Spleen (tissue), 13 donors: ENCODE results near the gene TAOK1. TPM values are rescaled to one million over a fixed set of nuclear protein-coding genes. Genes with fewer than 3 reads are reported as not detected.
A peak's percentile ranks its signal among the peaks of the same experiment; 100 is the strongest.

Experiments
- DNase-seq: peaks from one replicate; pipeline ENCODE4 v3.0.0-alpha.2; 2020
- H3K27ac ChIP-seq, 8 donors: fragments of 200-600 bp; sonication (generic) in 7 of 8; 1 replicate in 4 of 8; 2 replicates in 4 of 8; pipeline versions ENCODE4 v1.5.0 to v1.8.0; 2016 to 2021; ENCODE audit warnings: inconsistent platforms in 4 of 8, mild to moderate bottlenecking in 4 of 8, moderate library complexity in 1 of 8
- H3K27me3 ChIP-seq, 7 donors: fragments of 200-600 bp; sonication (generic) in 6 of 7; replicated peaks in 1 of 7; 1 replicate in 4 of 7; 2 replicates in 3 of 7; pipeline versions ENCODE4 v1.5.0 to v1.8.0; 2016 to 2021; ENCODE audit warnings: inconsistent platforms in 3 of 7, mild to moderate bottlenecking in 1 of 7
- H3K36me3 ChIP-seq, 6 donors: fragments of 200-600 bp; sonication (generic) in 5 of 6; 1 replicate in 4 of 6; 2 replicates in 2 of 6; pipeline versions ENCODE4 v1.5.0 to v1.8.0; 2016 to 2021; ENCODE audit warnings: inconsistent platforms in 2 of 6
- H3K4me1 ChIP-seq, 6 donors: fragments of 200-600 bp; sonication (generic) in 5 of 6; 1 replicate in 3 of 6; 2 replicates in 3 of 6; pipeline versions ENCODE4 v1.5.0 to v1.8.0; 2016 to 2021; ENCODE audit warnings: inconsistent platforms in 3 of 6
- H3K4me3 ChIP-seq, 8 donors: fragments of 200-600 bp; sonication (generic) in 7 of 8; 1 replicate in 4 of 8; 2 replicates in 4 of 8; pipeline versions ENCODE4 v1.5.0 to v1.8.0; 2016 to 2021; ENCODE audit warnings: inconsistent platforms in 4 of 8, mild to moderate bottlenecking in 4 of 8, moderate library complexity in 2 of 8
- H3K9me3 ChIP-seq, 8 donors: fragments of 200-600 bp; sonication (generic) in 7 of 8; 1 replicate in 4 of 8; 2 replicates in 4 of 8; pipeline versions ENCODE4 v1.5.0 to v1.8.0; 2016 to 2021; ENCODE audit warnings: inconsistent platforms in 4 of 8
- CTCF ChIP-seq, 11 experiments: fragments of 200-600 bp in 7 of 11; fragments of 450-650 bp in 4 of 11; sonication (generic) in 4 of 11; IDR thresholded peaks in 8 of 11; conservative IDR thresholded peaks in 3 of 11; 1 replicate in 7 of 11; 2 replicates in 4 of 11; pipeline versions ENCODE4 v1.4.0 to v1.8.0; 2016 to 2021; ENCODE audit warnings: antibody characterized with exemption in 11 of 11, inconsistent platforms in 4 of 11, mild to moderate bottlenecking in 1 of 11
- POLR2A ChIP-seq, 3 donors: fragments of 450-650 bp; IDR thresholded peaks; one replicate each; pipeline ENCODE4 v1.5.1; 2017; ENCODE audit warnings: antibody characterized with exemption in 3 of 3, mild to moderate bottlenecking in 1 of 3
- POLR2AphosphoS5 ChIP-seq, 3 donors: sonication (generic); formaldehyde crosslinking; IDR thresholded peaks; one replicate each; pipeline ENCODE4 v1.5.1; 2017; ENCODE audit warnings: antibody characterized with exemption in 3 of 3
- WGBS, 5 donors: extraction: QIAGEN DNeasy Blood & Tissue Kit in 3 of 5; methylation state at CpG; one replicate each; pipeline versions ENCODE4 v1.1.5 to v1.1.7; 2013 to 2018; 5-methylcytosine and 5-hydroxymethylcytosine counted together
- intact Hi-C: fragments of 100-400 bp; cut with DNase I; formaldehyde crosslinking; loops from one replicate; pipeline ENCODE4 v1.15.0; 2023; ENCODE audit warnings: low total_unique reads
- long read RNA-seq, 2 donors: transcript quantifications; one replicate each; lab custom pipeline, GENCODE V29; 2026
- polyA plus RNA-seq, 3 donors: library from polyadenylated mRNA; stranded (reverse); fragments of 200-250 nt; gene quantifications; one replicate each; pipeline ENCODE4 v1.2.1, GENCODE V29; 2013
- total RNA-seq, 7 donors: library from RNA; depleted of rRNA in 3 of 7; stranded (reverse); fragments of >200 nt in 3 of 7; fragmentation: NEBNext Ultra II Directional in 4 of 7; extraction: Animal tissue kit (Norgen Biotek cat#: 25700) in 4 of 7; gene quantifications; one replicate each; pipeline versions ENCODE4 v1.1.0 to v1.2.1, GENCODE V29; 2016 to 2021
- donor health status: healthy with polysubstance abuse.
- donor health status: DM: no; HTN: no; CAD: no; lungs with moderate emphysema.
- donor health status: DM: no; HTN: no; CAD: no.
- donor health status: Bipolar disorder and iron deficiency.
- donor health status: healthy.
- donor health status: DM: no; HTN: no; CAD: no.
- donor health status: DM: yes; HTN: yes; CAD: no.

TAOK1 gene
- total RNA-seq (10 to 100 TPM; 55.1 to 88.5 (median 67.3) TPM), polyA plus RNA-seq (1 to 10 TPM; 5.1 to 6.2 (median 5.3) TPM)
- long read RNA-seq, donor 1 = 0 reads
- long read RNA-seq, donor 2 = 0 reads

GRCh38 chr17:29389982-29390850, at the start of gene TAOK1:
Gene TAOK1, plus strand, starts transcription at chr17:29390363. Its CDS starts 61,186 bp downstream, at chr17:29451549.
- WGBS, 5 donors = 0 to 1% (median 1%) methylated on average over 31 to 82 of the region's 87 CpGs
- H3K4me1 ChIP-seq = peaks cover 19 to 55% (median 43%) of the 10 kb centered on the region in 6 donors
- intact Hi-C loops = no loop called here
- DNase-seq = peak; percentile 100
- peak within 1 kb of the TSS; percentile 78 to 90 (median 82) for H3K4me3 ChIP-seq
- H3K9me3 ChIP-seq = no peaks in the 10 kb centered on the region
- no peaks in the 10 kb centered on the region for H3K36me3 ChIP-seq
- TF ChIP-seq POLR2AphosphoS5 (IDR thresholded peaks at IDR 0.05) (peak; percentile 93 to 94 (median 94)), POLR2A (IDR thresholded peaks at IDR 0.05) (peak; percentile 57 to 91 (median 85)), CTCF (IDR thresholded peaks at IDR 0.05 in 8 of 11, conservative IDR thresholded peaks at IDR 0.05 in 3 of 11) (peak in 4 of 11 experiments; percentile 16 to 44 (median 36))
- H3K27me3 ChIP-seq = no peaks in the 10 kb centered on the region
- H3K27ac ChIP-seq = peak within 1 kb of the TSS; percentile 81 to 99 (median 98)

- 76 to 94% (median 86%) methylated on average over 2 of the region's 2 CpGs for WGBS, 5 donors
- TF ChIP-seq CTCF (IDR thresholded peaks at IDR 0.05 in 8 of 11, conservative IDR thresholded peaks at IDR 0.05 in 3 of 11) (no peak), POLR2A (IDR thresholded peaks at IDR 0.05) (no peak), POLR2AphosphoS5 (IDR thresholded peaks at IDR 0.05) (no peak)
These were observed 48.4 kb upstream of the TAOK1 start for GRCh38 chr17:29341726-29342125.

GRCh38 chr17:29342158-29342765, 47.9 kb upstream of the TAOK1 start:
- no peaks in the 10 kb centered on the region for H3K27me3 ChIP-seq
- intact Hi-C loops = no loop called here
- H3K36me3 ChIP-seq = no peaks in the 10 kb centered on the region
- H3K4me1 ChIP-seq = peaks cover 0 to 11% (median 0%) of the 10 kb centered on the region in 6 donors
- WGBS, 5 donors = 52 to 58% (median 55%) methylated on average over 11 of the region's 11 CpGs
- H3K27ac ChIP-seq = no peak overlapping the region
- H3K9me3 ChIP-seq = no peaks in the 10 kb centered on the region
- DNase-seq = no peak
- TF ChIP-seq CTCF (IDR thresholded peaks at IDR 0.05 in 8 of 11, conservative IDR thresholded peaks at IDR 0.05 in 3 of 11) (no peak), POLR2A (IDR thresholded peaks at IDR 0.05) (no peak), POLR2AphosphoS5 (IDR thresholded peaks at IDR 0.05) (no peak)
- no peak overlapping the region for H3K4me3 ChIP-seq

More at GRCh38 chr17:29341726-29342125, 48.4 kb upstream of the TAOK1 start:
- H3K4me3 ChIP-seq = no peak overlapping the region
- H3K9me3 ChIP-seq = no peaks in the 10 kb centered on the region
- intact Hi-C loops = no loop called here
- no peaks in the 10 kb centered on the region for H3K36me3 ChIP-seq
- DNase-seq = no peak
- H3K4me1 ChIP-seq = peaks cover 0 to 11% (median 0%) of the 10 kb centered on the region in 6 donors
- H3K27ac ChIP-seq = no peak overlapping the region
- H3K27me3 ChIP-seq = no peaks in the 10 kb centered on the region
